GM18526 (cell line): ENCODE measurements around the gene TPSB2.

Source experiments
- POLR2A ChIP-seq: IDR thresholded peaks from 3 replicates; pipeline ENCODE4 v1.6.1; 2011; ENCODE audit not compliant: insufficient read length; ENCODE audit errors: extremely low read depth

The TPSB2 gene

GRCh38 chr16:1182316-1182671 is 47.7 kb downstream of the TPSB2 start:
- TF ChIP-seq POLR2A: no peak

GRCh38 chr16:1181404-1182315 is 48.3 kb downstream of the TPSB2 start:
- TF ChIP-seq POLR2A: no peak

GRCh38 chr16:1180549-1181403 is 49.2 kb downstream of the TPSB2 start:
- TF ChIP-seq POLR2A: no peak
